ENCODE results near the gene SELENOO.

SELENOO gene

GRCh38 chr22:50153756-50154140 is 47.1 kb upstream of the SELENOO start:
- Histone ChIP-seq H3K36me3 (ENCODE audit: control insufficient read depth in 1 of 2, insufficient read depth in 2 of 2, low read depth in 1 of 2, low read length in 2 of 2) (peaks cover 0 to 3% of the 10 kb centered on the region in 2 experiments), H3K27ac (ENCODE audit: low read length, poor library complexity, severe bottlenecking) (no peak overlapping the region), H2AK5ac (ENCODE audit: low read length, severe bottlenecking) (no peak overlapping the region), H2BK15ac (ENCODE audit: low read depth, poor library complexity, severe bottlenecking) (no peak overlapping the region), H3K14ac (ENCODE audit: low read length in 2 of 2) (no peak overlapping the region), H3K9me3 (ENCODE audit: control insufficient read depth, low read length) (no peaks in the 10 kb centered on the region), H2BK5ac (ENCODE audit: low read depth, low read length, poor library complexity, severe bottlenecking) (no peak overlapping the region), H4K91ac (ENCODE audit: low read length) (no peak overlapping the region), H2BK120ac (ENCODE audit: low read depth, low read length) (no peak overlapping the region), H3K27me3 (ENCODE audit: control insufficient read depth in 1 of 2, insufficient read depth in 1 of 2, low read length in 2 of 2) (peaks cover 36 to 46% of the 10 kb centered on the region in 2 experiments), H3K4me1 (ENCODE audit: control insufficient read depth, insufficient read depth, low read depth, low read length) (peaks cover 9% of the 10 kb centered on the region), H2AFZ (ENCODE audit: low read depth, low read length) (no peak overlapping the region), H3K79me1 (replicated peaks; ENCODE audit: low read length, poor library complexity, severe bottlenecking) (no peaks in the 10 kb centered on the region), H3K23ac (ENCODE audit: low read length in 2 of 2) (no peak overlapping the region), H3K4me2 (ENCODE audit: low read length, poor library complexity, severe bottlenecking) (no peak overlapping the region), H3K4ac (ENCODE audit: low read depth in 1 of 2, low read length in 2 of 2) (no peak overlapping the region), H3K18ac (ENCODE audit: low read depth in 1 of 2, low read length in 2 of 2) (no peak overlapping the region), H3K4me3 (ENCODE audit: insufficient read depth in 1 of 2, low read depth in 1 of 2, low read length in 2 of 2) (no peak overlapping the region), H2BK12ac (ENCODE audit: low read length in 2 of 2) (no peak overlapping the region), H3K9ac (ENCODE audit: low read length) (no peak overlapping the region), H4K8ac (ENCODE audit: low read length) (no peak overlapping the region)
- 94% methylated on average over 7 of the region's 7 CpGs for WGBS
- DNase-seq, result no peak

GRCh38 chr22:50157709-50158375 is 43.0 kb upstream of the SELENOO start:
- Histone ChIP-seq H2BK12ac (ENCODE audit: low read length in 2 of 2) (no peak overlapping the region), H3K18ac (ENCODE audit: low read depth in 1 of 2, low read length in 2 of 2) (no peak overlapping the region), H2BK120ac (ENCODE audit: low read depth, low read length) (no peak overlapping the region), H3K4me2 (ENCODE audit: low read length, poor library complexity, severe bottlenecking) (no peak overlapping the region), H4K91ac (ENCODE audit: low read length) (no peak overlapping the region), H2BK15ac (ENCODE audit: low read depth, poor library complexity, severe bottlenecking) (no peak overlapping the region), H2BK5ac (ENCODE audit: low read depth, low read length, poor library complexity, severe bottlenecking) (no peak overlapping the region), H3K9ac (ENCODE audit: low read length) (no peak overlapping the region), H4K8ac (ENCODE audit: low read length) (no peak overlapping the region), H3K4me3 (ENCODE audit: insufficient read depth in 1 of 2, low read depth in 1 of 2, low read length in 2 of 2) (peak overlapping the region in 1 of 2 experiments; percentile 16), H2AK5ac (ENCODE audit: low read length, severe bottlenecking) (no peak overlapping the region), H3K14ac (ENCODE audit: low read length in 2 of 2) (no peak overlapping the region), H3K9me3 (ENCODE audit: control insufficient read depth, low read length) (no peaks in the 10 kb centered on the region), H3K4ac (ENCODE audit: low read depth in 1 of 2, low read length in 2 of 2) (no peak overlapping the region), H3K23ac (ENCODE audit: low read length in 2 of 2) (no peak overlapping the region), H3K27me3 (ENCODE audit: control insufficient read depth in 1 of 2, insufficient read depth in 1 of 2, low read length in 2 of 2) (peaks cover 39 to 66% of the 10 kb centered on the region in 2 experiments), H3K79me1 (replicated peaks; ENCODE audit: low read length, poor library complexity, severe bottlenecking) (no peaks in the 10 kb centered on the region), H3K27ac (ENCODE audit: low read length, poor library complexity, severe bottlenecking) (no peak overlapping the region), H3K4me1 (ENCODE audit: control insufficient read depth, insufficient read depth, low read depth, low read length) (no peaks in the 10 kb centered on the region), H3K36me3 (ENCODE audit: control insufficient read depth in 1 of 2, insufficient read depth in 2 of 2, low read depth in 1 of 2, low read length in 2 of 2) (peaks cover 0 to 7% of the 10 kb centered on the region in 2 experiments), H2AFZ (ENCODE audit: low read depth, low read length) (no peak overlapping the region)
- no peak for DNase-seq
- WGBS, result 88% methylated on average over 21 of the region's 21 CpGs

- Histone ChIP-seq H2AK5ac (ENCODE audit: low read length, severe bottlenecking) (no peak overlapping the region), H3K4ac (ENCODE audit: low read depth in 1 of 2, low read length in 2 of 2) (no peak overlapping the region), H3K36me3 (ENCODE audit: control insufficient read depth in 1 of 2, insufficient read depth in 2 of 2, low read depth in 1 of 2, low read length in 2 of 2) (peaks cover 0 to 7% of the 10 kb centered on the region in 2 experiments), H3K79me1 (replicated peaks; ENCODE audit: low read length, poor library complexity, severe bottlenecking) (no peaks in the 10 kb centered on the region), H3K14ac (ENCODE audit: low read length in 2 of 2) (no peak overlapping the region), H2BK15ac (ENCODE audit: low read depth, poor library complexity, severe bottlenecking) (no peak overlapping the region), H2BK12ac (ENCODE audit: low read length in 2 of 2) (no peak overlapping the region), H4K8ac (ENCODE audit: low read length) (no peak overlapping the region), H2BK5ac (ENCODE audit: low read depth, low read length, poor library complexity, severe bottlenecking) (no peak overlapping the region), H3K27ac (ENCODE audit: low read length, poor library complexity, severe bottlenecking) (no peak overlapping the region), H4K91ac (ENCODE audit: low read length) (no peak overlapping the region), H3K9ac (ENCODE audit: low read length) (no peak overlapping the region), H3K23ac (ENCODE audit: low read length in 2 of 2) (no peak overlapping the region), H3K4me3 (ENCODE audit: insufficient read depth in 1 of 2, low read depth in 1 of 2, low read length in 2 of 2) (no peak overlapping the region), H3K4me1 (ENCODE audit: control insufficient read depth, insufficient read depth, low read depth, low read length) (no peaks in the 10 kb centered on the region), H3K9me3 (ENCODE audit: control insufficient read depth, low read length) (no peaks in the 10 kb centered on the region), H3K27me3 (ENCODE audit: control insufficient read depth in 1 of 2, insufficient read depth in 1 of 2, low read length in 2 of 2) (peaks cover 35 to 64% of the 10 kb centered on the region in 2 experiments), H3K18ac (ENCODE audit: low read depth in 1 of 2, low read length in 2 of 2) (no peak overlapping the region), H2BK120ac (ENCODE audit: low read depth, low read length) (no peak overlapping the region), H2AFZ (ENCODE audit: low read depth, low read length) (no peak overlapping the region), H3K4me2 (ENCODE audit: low read length, poor library complexity, severe bottlenecking) (no peak overlapping the region)
- 85% methylated on average over 7 of the region's 7 CpGs for WGBS
- no peak for DNase-seq
Measured at GRCh38 chr22:50160947-50161346, 39.9 kb upstream of the SELENOO start.

GRCh38 chr22:50161508-50162390 is 39.1 kb upstream of the SELENOO start:
- no peak overlapping the region for H2BK120ac ChIP-seq (ENCODE audit: low read depth, low read length)
- no peak overlapping the region for H2BK12ac ChIP-seq (ENCODE audit: low read length in 2 of 2)
- 88% methylated on average over 23 of the region's 23 CpGs for WGBS
- DNase-seq, result no peak
- no peak overlapping the region for H3K4ac ChIP-seq (ENCODE audit: low read depth in 1 of 2, low read length in 2 of 2)
- no peak overlapping the region for H3K4me2 ChIP-seq (ENCODE audit: low read length, poor library complexity, severe bottlenecking)
- no peak overlapping the region for H3K9ac ChIP-seq (ENCODE audit: low read length)
- H3K79me1 ChIP-seq (replicated peaks; ENCODE audit: low read length, poor library complexity, severe bottlenecking), result no peaks in the 10 kb centered on the region
- H3K14ac ChIP-seq (ENCODE audit: low read length in 2 of 2), result peak overlapping the region in 1 of 2 experiments; percentile 68
- no peak overlapping the region for H3K23ac ChIP-seq (ENCODE audit: low read length in 2 of 2)
- H2AFZ ChIP-seq (ENCODE audit: low read depth, low read length), result no peak overlapping the region
- H4K8ac ChIP-seq (ENCODE audit: low read length), result no peak overlapping the region
- H2AK5ac ChIP-seq (ENCODE audit: low read length, severe bottlenecking), result no peak overlapping the region
- H3K4me3 ChIP-seq (ENCODE audit: insufficient read depth in 1 of 2, low read depth in 1 of 2, low read length in 2 of 2), result no peak overlapping the region
- no peaks in the 10 kb centered on the region for H3K4me1 ChIP-seq (ENCODE audit: control insufficient read depth, insufficient read depth, low read depth, low read length)
- peaks cover 0 to 7% of the 10 kb centered on the region in 2 experiments for H3K36me3 ChIP-seq (ENCODE audit: control insufficient read depth in 1 of 2, insufficient read depth in 2 of 2, low read depth in 1 of 2, low read length in 2 of 2)
- H3K27me3 ChIP-seq (ENCODE audit: control insufficient read depth in 1 of 2, insufficient read depth in 1 of 2, low read length in 2 of 2), result peaks cover 35 to 60% of the 10 kb centered on the region in 2 experiments
- H3K9me3 ChIP-seq (ENCODE audit: control insufficient read depth, low read length), result no peaks in the 10 kb centered on the region
- H3K27ac ChIP-seq (ENCODE audit: low read length, poor library complexity, severe bottlenecking), result no peak overlapping the region
- no peak overlapping the region for H4K91ac ChIP-seq (ENCODE audit: low read length)
- no peak overlapping the region for H3K18ac ChIP-seq (ENCODE audit: low read depth in 1 of 2, low read length in 2 of 2)
- H2BK5ac ChIP-seq (ENCODE audit: low read depth, low read length, poor library complexity, severe bottlenecking), result no peak overlapping the region
- no peak overlapping the region for H2BK15ac ChIP-seq (ENCODE audit: low read depth, poor library complexity, severe bottlenecking)
